Vagina (tissue), 2 donors: Measurements from ENCODE around the gene FADS3. TPM values are rescaled to one million over a fixed set of nuclear protein-coding genes. Genes with fewer than 3 reads are reported as not detected.

ENCODE experiments used
- DNase-seq, 2 donors: peaks; one replicate each; pipeline ENCODE4 v3.0.0-alpha.2; 2017; ENCODE audit errors: extremely low spot score in 2 of 2
- H3K27ac ChIP-seq: fragments of 200-600 bp; sonication (generic); one replicate; pipeline ENCODE4 v1.5.1; 2019
- H3K27me3 ChIP-seq: fragments of 200-600 bp; sonication (generic); one replicate; pipeline ENCODE4 v1.5.1; 2019
- H3K36me3 ChIP-seq, 2 donors: fragments of 200-600 bp; sonication (generic); one replicate each; pipeline ENCODE4 v1.5.1; 2017 to 2019
- H3K4me1 ChIP-seq: fragments of 200-600 bp; sonication (generic); one replicate; pipeline ENCODE4 v1.5.1; 2019
- H3K4me3 ChIP-seq, 2 donors: fragments of 200-600 bp; sonication (generic); 1 replicate in 1 of 2; 2 replicates in 1 of 2; pipeline ENCODE4 v1.5.1; 2016 to 2019
- H3K9me3 ChIP-seq: fragments of 200-600 bp; sonication (generic); one replicate; pipeline ENCODE4 v1.5.1; 2019
- POLR2A ChIP-seq, 2 donors: fragments of 450-650 bp; IDR thresholded peaks; one replicate each; pipeline ENCODE4 v1.6.1; 2017; ENCODE audit warnings: antibody characterized with exemption in 2 of 2, mild to moderate bottlenecking in 2 of 2, moderate library complexity in 2 of 2
- POLR2AphosphoS5 ChIP-seq, 2 donors: sonication (generic); formaldehyde crosslinking; IDR thresholded peaks; one replicate each; pipeline ENCODE4 v1.9.0; 2017; ENCODE audit warnings: antibody characterized with exemption in 2 of 2, mild to moderate bottlenecking in 2 of 2, low read depth in 1 of 2; ENCODE audit not compliant: insufficient read depth in 1 of 2
- intact Hi-C: fragments of 100-400 bp; cut with DNase I; formaldehyde crosslinking; loops from one replicate; pipeline ENCODE4 v1.15.1; 2023
- total RNA-seq: library from RNA; depleted of rRNA; stranded (reverse); fragments of >200 nt; gene quantifications from one replicate; pipeline ENCODE4 v1.2.3, GENCODE V29; 2016
- TF ChIP-seq, protein P1 (sequence below), 3 experiments: fragments of 450-650 bp in 2 of 3; fragments of 200-600 bp in 1 of 3; sonication (generic) in 1 of 3; IDR thresholded peaks; one replicate each; pipeline ENCODE4 v1.5.1; 2017 to 2019; ENCODE audit warnings: antibody characterized with exemption in 3 of 3, mild to moderate bottlenecking in 2 of 3, moderate library complexity in 2 of 3

Gene FADS3
- total RNA-seq, 1 donor from 2014 or later = 41.5 TPM

GRCh38 chr11:61898247-61898582 is 6.9 kb upstream of the FADS3 start:
- TF ChIP-seq POLR2A (IDR thresholded peaks at IDR 0.05) (no peak), POLR2AphosphoS5 (IDR thresholded peaks at IDR 0.05; ENCODE audit: insufficient read depth in 1 of 2, low read depth in 1 of 2) (no peak)
- TF ChIP-seq, protein P1, sequence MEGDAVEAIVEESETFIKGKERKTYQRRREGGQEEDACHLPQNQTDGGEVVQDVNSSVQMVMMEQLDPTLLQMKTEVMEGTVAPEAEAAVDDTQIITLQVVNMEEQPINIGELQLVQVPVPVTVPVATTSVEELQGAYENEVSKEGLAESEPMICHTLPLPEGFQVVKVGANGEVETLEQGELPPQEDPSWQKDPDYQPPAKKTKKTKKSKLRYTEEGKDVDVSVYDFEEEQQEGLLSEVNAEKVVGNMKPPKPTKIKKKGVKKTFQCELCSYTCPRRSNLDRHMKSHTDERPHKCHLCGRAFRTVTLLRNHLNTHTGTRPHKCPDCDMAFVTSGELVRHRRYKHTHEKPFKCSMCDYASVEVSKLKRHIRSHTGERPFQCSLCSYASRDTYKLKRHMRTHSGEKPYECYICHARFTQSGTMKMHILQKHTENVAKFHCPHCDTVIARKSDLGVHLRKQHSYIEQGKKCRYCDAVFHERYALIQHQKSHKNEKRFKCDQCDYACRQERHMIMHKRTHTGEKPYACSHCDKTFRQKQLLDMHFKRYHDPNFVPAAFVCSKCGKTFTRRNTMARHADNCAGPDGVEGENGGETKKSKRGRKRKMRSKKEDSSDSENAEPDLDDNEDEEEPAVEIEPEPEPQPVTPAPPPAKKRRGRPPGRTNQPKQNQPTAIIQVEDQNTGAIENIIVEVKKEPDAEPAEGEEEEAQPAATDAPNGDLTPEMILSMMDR (IDR thresholded peaks at IDR 0.05) = no peak

DNA sequence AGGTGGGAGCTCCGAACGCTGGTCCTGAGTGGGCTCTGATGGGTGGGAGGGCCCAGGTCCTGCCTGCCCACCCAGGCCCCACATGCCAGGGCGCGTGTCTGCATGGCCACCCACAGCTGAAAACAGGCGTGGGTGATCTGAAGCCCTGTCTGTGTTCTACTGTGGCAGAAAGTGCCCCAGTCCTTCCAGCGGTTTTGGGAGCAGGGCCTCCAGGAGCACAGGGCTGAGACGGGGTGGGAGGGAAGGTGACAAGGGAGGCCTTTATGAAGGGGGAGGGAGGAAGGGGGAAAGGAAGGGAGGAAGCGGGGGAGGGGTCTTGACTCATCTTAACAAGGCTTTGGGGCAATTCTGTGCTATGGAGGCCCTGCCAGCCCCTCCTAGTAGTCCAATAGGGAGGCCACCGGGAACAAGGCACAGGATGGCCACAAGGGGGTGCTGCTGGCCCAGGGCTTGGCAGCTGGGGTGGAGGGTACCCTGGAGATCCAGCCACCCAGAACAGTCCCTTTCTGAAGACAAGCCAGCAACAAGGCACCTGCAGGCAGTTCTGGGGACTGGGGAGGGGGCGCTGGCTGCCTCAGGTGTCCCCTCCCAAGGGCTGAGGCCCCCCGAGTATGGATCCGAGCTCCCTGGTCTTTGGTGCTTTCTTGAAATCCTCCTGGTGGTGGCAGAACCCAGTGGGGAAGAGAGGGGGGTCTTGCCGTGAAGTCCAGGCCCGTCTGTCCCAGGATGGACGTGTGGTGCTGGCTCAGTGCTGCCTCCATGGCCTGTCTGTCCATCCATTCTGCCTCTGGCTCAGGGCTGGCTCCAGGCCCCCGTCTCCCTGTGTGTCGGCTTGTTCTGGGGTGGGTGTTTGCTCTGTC is 6.3 kb upstream of the FADS3 start:
- H3K27ac ChIP-seq = peak overlapping the region; percentile 43
- H3K4me3 ChIP-seq = no peak overlapping the region
- DNase-seq = no peak
- no peaks in the 10 kb centered on the region for H3K9me3 ChIP-seq
- H3K36me3 ChIP-seq = peaks cover 0 to 10% of the 10 kb centered on the region in 2 donors
- H3K4me1 ChIP-seq = peaks cover 15% of the 10 kb centered on the region
- intact Hi-C loops = loop anchor here (2.0 to 10.0 kb wide), 4 partner anchors 49 to 217 kb away; partner anchors contain the start of genes FEN1 and TMEM258
- no peaks in the 10 kb centered on the region for H3K27me3 ChIP-seq
- TF ChIP-seq, protein P1 (IDR thresholded peaks at IDR 0.05) = peak; percentile 76 to 91 (median 87)
- no peak for TF ChIP-seq POLR2AphosphoS5 (IDR thresholded peaks at IDR 0.05; ENCODE audit: insufficient read depth in 1 of 2, low read depth in 1 of 2)

More at GRCh38 chr11:61898247-61898582, 6.9 kb upstream of the FADS3 start:
- no peak for DNase-seq
- Histone ChIP-seq H3K27ac (peak overlapping the region; percentile 56), H3K9me3 (no peaks in the 10 kb centered on the region), H3K4me3 (no peak overlapping the region), H3K27me3 (no peaks in the 10 kb centered on the region), H3K36me3 (peaks cover 0 to 10% of the 10 kb centered on the region in 2 donors), H3K4me1 (peaks cover 15% of the 10 kb centered on the region)
- intact Hi-C loops = loop anchor here (2.0 to 10.0 kb wide), 4 partner anchors 49 to 217 kb away; partner anchors contain the start of genes FEN1 and TMEM258

- peaks cover 0 to 5% of the 10 kb centered on the region in 2 donors for H3K36me3 ChIP-seq
- H3K4me3 ChIP-seq = no peak overlapping the region
- no peaks in the 10 kb centered on the region for H3K27me3 ChIP-seq
- DNase-seq = no peak
- TF ChIP-seq POLR2AphosphoS5 (IDR thresholded peaks at IDR 0.05; ENCODE audit: insufficient read depth in 1 of 2, low read depth in 1 of 2) (no peak), POLR2A (IDR thresholded peaks at IDR 0.05) (no peak)
- TF ChIP-seq, protein P1 (IDR thresholded peaks at IDR 0.05) = no peak
- H3K4me1 ChIP-seq = peaks cover 19% of the 10 kb centered on the region
- H3K9me3 ChIP-seq = no peaks in the 10 kb centered on the region
- no peak overlapping the region for H3K27ac ChIP-seq
- intact Hi-C loops = loop anchor here (5.0 to 10.0 kb wide), 3 partner anchors 102 to 218 kb away; partner anchors contain the start of genes FEN1 and TMEM258
Measured at GRCh38 chr11:61896665-61897386, 5.5 kb upstream of the FADS3 start.

GRCh38 chr11:61895718-61896059 is 4.3 kb upstream of the FADS3 start:
- no peak overlapping the region for H3K4me3 ChIP-seq
- H3K36me3 ChIP-seq = peaks cover 0 to 2% of the 10 kb centered on the region in 2 donors
- intact Hi-C loops = loop anchor here (5.0 to 10.0 kb wide), 3 partner anchors 101 to 219 kb away; partner anchors contain the start of genes FEN1 and TMEM258
- peaks cover 25% of the 10 kb centered on the region for H3K4me1 ChIP-seq
- H3K9me3 ChIP-seq = no peaks in the 10 kb centered on the region
- no peak overlapping the region for H3K27ac ChIP-seq
- no peaks in the 10 kb centered on the region for H3K27me3 ChIP-seq
- TF ChIP-seq POLR2AphosphoS5 (IDR thresholded peaks at IDR 0.05; ENCODE audit: insufficient read depth in 1 of 2, low read depth in 1 of 2) (no peak), POLR2A (IDR thresholded peaks at IDR 0.05) (no peak)
- TF ChIP-seq, protein P1 (IDR thresholded peaks at IDR 0.05) = no peak
- no peak for DNase-seq
